Embryonic facial prominence (tissue), 1 donor: ENCODE results near the gene NLRP6.

Source experiments
- DNase-seq: peaks from one replicate; pipeline ENCODE4 v3.0.0-alpha.2; 2016; ENCODE audit errors: extremely low spot score

The NLRP6 gene

DNA sequence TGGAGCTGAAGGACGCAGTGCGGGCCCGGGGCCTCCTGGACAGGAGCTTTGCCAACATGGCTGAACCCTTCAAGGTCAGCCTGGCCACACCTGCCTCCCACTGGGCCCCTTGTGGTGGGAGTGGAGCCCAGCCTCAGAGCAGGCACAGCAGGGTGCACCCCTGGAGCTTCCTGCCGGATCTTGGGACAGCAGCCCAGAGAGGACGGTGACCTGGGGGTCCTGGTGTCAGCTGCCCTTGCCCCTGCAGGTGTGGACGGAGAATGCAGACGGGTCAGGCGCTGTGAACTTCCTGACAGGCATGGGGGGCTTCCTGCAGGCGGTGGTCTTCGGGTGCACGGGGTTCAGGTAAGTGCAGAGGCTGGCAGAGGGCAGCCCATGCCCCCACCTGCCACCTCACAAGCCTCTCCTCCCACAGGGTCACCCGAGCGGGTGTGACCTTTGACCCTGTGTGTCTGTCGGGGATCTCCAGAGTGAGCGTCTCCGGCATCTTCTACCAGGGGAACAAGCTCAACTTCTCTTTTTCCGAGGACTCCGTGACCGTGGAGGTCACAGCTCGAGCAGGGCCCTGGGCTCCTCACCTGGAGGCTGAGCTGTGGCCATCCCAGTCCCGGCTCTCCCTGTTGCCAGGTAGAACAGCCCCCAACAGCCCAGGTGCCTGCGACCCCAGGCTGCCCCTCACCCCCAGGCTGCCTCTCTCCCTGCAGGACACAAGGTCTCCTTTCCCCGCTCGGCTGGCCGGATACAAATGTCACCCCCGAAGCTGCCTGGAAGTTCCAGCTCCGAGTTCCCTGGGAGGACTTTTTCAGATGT, 15.8 kb downstream of the NLRP6 start:
- no peak for DNase-seq

DNA sequence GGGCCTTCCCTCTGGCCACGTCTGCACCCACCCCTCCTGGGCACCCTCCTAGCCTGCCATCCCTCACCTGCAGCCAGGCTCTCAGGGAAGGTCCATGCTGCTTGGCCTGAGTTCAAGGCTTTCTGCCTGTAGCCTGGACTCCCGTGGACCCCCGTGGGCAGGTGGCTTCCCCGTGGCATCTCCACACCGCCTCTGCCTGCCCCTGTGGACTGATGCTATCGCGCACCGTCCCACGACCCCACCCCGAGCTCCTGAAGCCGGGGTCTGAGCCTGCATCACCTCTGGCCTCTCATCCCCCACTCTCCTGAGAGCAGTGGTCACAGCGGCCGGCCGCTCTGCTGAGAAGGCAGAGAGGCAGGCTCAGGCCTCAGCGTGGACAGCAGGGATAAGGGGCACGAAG, 16.6 kb downstream of the NLRP6 start:
- no peak for DNase-seq

DNA sequence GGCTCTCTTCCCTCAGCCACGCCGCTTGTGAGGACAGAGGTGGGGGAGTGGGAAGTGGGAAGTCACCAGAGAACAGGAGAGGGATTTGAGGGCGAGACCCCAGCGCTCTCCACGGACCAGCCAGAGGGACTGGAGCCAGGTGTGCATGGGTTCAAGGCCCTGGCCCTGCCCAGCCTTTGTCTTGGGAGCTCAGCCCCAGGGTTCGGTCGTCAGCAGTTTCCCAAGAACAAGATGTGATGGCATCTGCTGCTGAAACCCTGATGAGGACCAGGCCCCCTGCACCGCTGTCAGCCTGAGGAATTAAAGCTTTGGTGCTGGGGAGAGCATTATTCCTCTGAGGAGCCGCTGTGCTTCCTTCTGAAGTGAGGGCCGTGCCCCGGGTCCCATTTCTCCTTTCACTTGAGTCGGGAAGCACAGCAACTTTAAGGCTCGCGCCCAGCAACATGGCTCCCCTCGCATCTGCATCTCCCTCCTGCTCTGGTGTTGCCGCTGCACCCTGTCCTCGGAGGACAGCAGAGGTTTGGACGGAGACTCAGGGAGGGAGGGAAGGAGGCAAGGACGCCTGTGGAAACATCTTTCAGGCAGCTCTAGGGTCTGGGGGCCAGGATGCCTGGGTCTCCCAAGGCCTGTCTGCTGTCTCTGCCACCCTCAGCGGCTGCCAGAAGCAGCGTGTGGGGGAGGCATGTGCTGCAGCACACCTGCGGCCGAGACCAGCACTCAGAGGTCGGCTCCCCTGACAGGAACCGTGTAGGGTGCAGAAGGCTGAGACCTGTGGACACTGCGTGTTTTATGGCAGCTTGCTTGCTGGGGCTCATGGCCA, 17.4 kb downstream of the NLRP6 start:
- no peak for DNase-seq

DNA sequence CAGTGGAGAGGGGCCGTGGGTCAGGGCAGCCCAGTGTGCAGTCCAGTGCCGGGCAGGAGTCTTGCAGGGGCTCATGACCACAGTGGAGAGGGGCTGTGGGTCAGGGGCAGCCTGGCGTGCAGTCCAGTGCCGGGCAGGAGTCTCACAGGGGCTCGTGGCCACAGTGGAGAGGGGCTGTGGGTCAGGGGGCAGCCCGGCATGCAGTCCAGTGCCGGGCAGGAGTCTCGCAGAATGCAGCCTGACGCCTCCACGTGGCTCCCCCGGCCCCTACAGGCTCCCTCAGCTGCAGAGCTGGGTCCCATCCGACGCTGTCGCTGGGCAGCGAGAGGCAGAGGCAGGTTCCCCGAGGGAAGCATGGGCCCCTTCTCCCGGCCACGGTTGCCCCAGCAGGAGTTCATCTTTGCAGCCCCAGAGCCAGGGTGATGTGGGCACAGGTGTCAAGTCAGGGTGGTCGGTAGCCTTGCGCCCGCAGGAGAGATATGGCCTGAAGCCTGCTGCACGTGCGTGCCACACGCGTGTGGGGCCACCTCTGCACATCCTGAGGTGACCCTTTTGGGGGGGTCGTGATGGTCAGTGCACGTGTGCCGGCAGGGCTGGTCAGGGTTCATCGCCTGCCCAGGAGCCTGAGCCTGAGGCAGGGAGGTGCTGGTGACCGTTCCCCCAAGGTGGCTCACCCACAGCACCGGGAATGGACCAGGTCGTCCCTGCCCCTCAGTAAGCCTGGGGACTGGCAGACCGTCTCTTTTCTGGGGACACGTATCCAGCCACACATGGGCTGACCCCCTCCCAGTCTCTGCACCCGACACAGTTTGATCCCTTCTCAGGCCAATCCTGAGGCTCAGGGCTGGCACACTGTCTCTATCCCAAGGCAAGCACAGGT, 18.2 kb downstream of the NLRP6 start:
- no peak for DNase-seq

DNA sequence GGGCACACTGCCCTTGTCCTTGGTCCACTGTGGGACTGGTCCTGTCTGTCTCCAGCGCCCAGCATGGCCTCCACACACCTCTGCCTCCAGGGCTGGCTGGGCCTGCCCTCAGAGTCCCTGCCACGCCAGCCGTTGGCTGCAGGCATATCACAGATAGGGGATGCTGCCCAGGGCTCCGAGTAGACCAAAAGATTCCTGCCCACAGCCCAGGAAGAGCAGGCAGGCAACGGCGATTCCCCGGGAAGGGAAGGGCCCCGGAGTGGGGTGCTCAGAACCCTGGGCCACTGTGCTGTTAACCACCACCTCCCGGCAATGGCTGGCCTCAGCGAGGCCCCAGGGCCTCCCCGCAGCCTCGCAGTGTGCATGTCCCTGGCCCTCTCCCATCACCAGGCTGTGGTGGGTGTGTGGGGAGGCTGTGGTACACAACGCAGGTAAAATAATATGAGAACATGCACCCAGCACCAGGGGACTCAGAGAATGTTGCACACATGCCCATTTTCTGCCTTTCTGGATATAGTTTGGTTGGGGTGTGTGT, 18.9 kb downstream of the NLRP6 start:
- DNase-seq, result no peak

DNA sequence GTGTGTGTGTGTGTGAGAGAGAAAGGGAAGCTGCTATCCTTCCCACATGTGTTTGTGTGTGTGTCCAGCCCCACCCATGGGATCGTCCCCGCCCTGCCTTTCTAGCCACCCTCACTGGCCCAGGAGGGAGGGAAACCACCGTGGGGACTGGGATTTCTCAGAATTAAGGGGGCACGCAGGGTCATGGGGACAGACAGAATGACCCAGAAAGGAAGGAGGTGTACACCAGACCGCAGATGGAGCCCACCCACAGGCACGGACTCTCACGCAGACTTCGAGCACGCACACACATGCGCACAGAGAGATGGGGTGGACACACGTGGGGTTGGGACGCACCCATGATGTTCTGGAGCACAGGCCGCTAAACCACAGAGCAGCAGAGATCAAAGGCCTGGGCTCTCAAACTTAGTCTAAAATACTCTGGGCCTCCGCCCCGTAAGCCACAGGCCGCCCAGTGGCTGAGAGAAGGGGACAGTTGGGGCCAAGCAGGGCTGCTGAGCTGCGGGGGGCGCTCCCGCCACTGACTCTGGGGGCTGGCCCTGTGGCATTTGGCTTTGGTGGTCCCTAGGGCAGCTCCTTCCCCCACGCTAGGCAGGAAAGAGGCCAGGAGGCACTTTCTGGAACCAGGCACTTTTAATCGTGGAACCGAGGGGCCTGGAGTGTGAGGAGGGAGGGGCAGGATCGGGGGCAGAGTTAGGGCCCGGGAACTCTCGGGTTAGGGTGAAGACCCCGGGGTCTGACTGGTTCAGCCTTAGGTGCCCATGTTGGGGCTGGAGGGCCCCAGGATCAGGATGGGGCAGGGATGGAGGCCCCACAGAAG, 19.6 kb downstream of the NLRP6 start:
- DNase-seq, result no peak

DNA sequence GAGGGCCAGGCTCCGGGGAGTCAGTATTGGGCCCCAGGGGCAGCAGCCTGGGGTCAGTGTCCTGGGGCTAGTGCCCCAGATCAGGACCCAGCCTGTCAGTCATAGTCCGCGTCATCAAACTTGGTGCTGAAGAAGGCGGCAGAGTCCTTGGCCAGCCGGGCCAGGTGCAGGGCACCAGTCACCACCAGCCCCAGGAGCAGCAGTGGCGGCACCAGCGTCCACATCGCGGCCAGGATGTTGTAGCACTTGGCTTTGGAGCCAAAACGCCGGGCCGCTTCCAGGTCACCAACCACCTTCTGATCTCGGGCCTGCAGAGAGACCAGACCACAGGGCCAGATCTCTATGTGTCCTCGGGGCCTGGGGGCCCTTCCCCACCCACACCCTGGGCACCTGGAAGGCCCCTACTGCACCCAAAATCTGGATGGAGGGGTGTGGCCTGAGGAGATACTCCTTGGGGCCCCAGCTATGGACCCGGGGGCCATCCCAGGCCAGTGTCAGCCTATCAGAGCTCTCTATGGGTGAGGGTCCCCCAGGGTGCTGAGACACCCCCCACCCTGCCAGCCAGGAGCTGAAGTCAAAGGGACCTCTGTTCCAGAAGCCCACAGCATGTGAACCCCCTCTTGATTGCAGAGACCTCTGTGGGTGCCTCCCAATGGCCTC, 20.3 kb downstream of the NLRP6 start:
- DNase-seq, result no peak

DNA sequence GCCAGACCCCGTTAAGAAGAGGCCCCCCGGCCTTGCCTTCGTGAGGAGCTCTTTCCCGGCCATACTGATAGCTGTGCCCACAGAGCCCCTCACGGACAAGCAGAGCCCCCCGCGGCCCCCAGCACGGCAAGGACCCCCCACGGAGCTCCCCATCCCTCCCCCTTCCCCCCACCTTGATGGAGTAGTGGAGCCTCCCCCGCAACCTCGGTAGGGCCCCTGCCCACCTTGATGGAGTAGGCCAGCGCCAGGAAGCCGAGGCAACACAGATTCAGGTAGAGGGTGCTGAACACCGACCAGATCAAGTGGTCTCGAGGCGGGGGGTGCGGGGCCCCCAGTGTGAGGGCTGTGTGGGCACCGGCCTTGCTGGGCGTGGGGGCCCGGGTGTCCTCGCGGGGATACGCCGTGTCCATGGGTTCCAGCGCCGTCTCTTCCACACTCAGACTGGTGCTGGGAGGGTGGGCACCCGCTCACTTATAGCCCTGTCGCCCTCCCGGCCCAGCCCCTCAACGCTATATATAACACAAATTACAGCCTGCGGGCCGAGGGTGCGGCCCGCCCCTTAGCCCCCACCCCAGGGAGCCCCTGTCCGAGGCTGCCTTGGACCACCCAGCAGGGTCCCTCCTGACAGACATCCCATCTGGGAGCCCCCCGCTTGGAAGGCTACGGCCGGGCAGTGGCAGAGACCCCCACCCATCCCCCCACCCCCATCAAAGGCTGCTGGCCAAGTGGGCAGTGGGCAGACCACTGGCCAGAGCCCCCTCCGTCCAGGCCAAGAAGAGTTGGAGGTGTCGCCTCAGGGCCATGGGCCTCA, 21.1 kb downstream of the NLRP6 start, which contains the start of gene IFITM5:
Gene IFITM5 (minus strand): TSS at position 446 of the 811 bp plus-strand sequence. CDS start 36 bp downstream, at position 410.
- DNase-seq, result no peak

DNA sequence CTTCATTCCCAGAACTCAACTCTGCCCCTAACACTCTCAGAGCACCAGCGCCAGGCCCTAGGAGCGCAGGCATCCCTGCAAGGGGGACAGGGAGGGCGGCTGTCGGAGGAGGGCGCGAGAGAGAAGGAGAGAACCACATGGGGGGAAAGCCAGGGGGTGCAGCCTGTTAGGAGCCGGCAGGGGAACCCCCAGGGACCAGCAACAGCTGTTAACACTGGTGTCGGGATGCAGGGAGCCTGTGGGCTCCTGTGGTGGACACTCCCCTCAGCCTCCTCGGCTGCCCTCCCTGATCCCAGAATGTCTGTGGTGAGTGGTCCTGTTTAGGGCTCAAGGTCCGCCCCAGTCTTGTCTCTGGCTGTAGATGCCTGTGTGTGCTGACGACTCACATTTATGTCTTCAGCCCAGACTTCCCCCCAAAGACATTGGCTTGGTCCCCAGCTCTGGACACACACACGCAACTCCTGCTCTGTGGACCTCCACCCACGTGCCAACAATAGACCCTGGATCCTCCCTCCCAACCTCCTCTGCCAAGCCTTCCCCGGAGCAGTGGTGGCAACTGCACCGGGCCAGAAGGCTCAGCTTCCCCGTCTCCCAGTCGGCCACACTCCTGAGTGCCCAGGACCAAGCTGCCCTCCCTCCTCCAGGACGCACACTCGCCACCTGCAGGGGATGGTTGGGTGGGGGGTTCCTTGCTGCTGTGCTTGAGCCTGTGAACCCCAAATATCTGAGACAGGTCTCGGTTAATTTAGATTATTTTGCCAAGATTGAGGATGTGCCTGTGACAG, 21.9 kb downstream of the NLRP6 start:
- no peak for DNase-seq

DNA sequence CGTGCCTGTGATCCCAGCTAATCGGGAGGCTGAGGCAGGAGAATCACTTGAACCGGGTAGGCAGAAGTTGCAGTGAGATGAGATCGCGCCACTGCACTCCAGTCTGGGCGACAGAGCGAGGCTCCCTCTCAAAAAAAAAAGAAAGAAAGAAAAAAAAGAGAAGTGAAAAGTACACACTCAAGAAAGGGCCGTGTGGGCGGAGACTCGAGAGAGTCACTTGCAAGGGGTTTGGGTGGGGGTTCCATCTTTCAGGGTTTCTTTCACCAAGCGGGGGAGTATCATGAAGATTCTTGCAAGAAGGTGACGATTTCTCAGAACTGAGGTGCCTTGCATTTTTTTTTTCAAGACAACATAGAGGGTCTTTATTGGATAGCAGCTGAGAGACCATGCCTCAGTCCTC, 25.2 kb downstream of the NLRP6 start:
- DNase-seq, result no peak

DNA sequence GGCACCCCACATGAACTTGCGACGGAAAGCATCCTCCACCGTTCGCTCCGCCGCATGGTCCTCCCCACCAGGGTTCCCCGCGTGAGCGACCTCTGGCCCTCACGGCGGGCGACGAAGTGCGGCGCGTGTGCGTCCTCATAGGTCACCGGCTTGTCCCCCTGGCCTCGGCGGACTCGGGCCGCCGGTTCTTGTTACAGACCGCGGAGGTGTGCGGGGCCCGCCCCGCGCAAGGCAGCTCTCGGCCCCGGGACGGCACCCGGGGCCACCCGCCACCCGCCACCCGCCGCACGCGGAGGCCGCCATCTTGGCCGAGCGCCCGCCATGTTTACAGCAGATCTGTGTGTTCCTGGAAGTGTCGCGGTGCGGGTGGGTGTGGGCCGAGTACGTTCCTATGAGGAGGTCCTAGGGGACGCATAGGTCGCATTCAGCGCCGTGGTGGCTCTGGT, 25.9 kb downstream of the NLRP6 start:
- DNase-seq, result no peak

DNA sequence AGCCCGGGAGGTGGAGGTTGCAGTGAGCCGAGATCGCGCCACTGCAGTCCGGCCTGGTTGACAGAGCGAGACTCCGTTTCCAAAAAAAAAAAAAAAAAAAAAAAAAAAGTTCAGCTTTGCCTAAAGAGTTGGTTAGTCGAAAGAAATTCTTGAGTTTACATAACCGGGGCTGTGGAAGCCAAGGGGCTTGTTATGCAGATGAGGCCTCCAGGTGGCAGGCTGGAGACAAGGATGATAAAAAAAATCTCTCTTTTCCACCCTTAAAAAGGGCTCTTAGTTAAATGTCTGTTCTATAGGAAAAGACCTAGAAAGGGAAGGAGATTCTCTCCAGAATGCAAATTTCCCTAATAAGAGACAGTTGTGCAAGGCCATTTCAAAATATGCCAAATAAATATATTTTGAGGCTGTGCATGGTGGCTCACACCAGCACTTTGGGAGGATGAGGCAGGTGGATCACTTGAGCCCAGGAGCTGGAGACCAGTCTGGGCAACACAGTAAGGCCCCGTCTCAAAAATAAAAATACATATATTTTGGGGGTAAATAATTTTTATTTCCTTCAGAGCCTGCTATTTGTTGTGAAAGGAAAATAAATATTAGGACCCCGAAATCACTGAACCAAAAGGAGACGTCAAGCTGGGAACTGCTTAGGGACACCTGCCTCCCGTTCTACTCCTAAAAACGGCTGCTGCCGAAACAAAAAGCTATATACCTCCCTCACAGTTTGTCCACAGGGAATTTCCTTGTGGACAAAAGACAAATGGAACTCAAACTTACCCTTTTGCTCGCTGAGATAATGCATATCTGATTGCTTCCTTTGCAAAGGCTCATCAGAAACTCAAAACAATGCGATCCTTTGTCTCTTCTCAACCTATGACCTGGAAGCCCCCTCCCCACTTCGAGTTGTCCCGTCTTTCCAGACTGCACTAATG, 27.0 kb downstream of the NLRP6 start:
- peak; percentile 54 for DNase-seq

DNA sequence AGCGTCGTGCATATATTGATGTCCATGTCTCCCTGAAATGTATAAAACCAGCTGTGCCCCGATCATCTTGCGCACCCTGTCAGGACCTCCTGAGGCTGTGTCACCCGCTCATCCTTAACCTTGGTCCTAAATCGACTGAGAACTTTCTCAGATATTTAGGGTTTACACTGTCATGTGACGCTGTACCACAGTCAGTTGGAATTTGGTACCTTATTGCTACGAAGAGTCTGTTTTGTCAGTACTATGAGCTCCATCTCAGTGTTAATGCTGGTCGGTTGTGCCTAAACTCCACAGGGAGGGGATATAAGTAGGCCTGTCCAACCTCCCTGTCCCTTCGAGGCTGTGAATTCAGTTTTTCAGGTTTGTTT, 27.6 kb downstream of the NLRP6 start:
- DNase-seq, result no peak

DNA sequence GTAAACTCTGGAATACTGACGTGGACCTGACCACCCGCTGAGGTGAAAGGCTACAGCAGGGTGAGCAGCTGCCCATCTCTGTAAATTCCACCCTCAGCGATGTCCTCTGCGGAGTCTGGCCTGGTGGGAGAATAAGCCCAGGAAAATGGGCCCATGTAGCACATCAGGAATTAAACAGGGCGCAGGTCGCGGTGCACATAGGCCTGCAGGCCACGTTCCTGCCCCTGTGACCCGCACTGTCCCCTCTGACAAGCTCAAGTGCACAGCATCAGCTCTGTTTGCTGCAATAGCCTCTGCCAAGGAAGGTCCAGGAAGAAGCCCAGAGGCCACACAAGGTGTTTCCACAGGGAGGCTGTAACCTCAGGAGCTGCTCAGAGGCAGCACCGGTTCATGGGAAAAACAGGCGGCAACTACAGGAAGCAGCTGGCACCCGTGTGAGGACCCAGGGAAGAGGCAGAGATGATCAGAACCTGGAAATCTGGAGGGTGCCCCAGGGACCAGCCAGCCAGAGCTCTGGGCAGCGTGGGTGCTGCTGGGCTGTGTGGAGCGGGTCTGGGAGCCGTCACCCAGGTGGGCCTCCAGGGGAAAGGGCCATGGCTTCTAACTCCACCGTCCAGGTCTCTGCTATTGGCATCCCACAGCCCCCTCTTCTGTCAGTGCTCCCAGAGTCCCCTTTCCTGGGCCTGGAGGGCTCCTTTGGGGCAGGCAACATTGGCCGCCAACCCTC, 28.6 kb downstream of the NLRP6 start:
- no peak for DNase-seq

DNA sequence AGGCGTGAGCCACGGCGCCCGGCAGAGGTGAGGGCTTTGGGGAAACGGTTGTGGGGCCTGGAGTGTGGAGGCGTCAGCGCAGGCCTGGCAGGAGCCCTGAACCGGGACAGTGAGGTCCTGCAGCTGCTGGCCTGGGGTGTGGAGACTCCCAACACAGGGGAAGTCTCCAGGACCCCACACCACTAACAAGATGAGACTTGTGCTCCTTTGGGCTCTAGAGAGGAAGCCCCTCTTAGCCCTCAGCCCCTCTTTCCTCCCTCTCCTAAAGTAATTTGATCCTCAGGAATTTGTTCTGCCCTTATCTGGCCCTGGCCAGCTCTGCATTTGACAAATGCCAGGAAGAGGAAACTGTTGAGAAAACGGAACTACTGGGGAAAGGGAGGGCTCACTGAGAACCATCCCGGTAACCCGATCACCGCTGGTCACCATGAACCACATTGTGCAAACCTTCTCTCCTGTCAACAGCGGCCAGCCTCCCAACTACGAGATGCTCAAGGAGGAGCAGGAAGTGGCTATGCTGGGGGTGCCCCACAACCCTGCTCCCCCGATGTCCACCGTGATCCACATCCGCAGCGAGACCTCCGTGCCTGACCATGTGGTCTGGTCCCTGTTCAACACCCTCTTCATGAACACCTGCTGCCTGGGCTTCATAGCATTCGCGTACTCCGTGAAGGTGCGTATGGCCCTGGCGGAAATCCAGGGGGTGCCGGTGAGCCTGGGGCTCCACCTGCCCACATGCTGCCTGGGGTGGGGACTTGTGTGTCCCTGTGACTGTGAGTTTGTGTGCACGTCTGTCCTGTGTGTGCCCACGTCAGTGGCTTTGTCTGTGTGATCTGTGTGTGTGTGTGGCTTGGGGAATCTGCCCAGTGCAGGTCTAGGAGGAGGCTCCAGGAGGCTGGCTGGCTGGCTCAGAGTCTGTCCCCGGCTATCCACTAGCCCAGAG, 29.8 kb downstream of the NLRP6 start, which contains the start of gene IFITM2:
Gene IFITM2 (plus strand): TSS at position 51 of the 943 bp plus-strand sequence. CDS start 377 bp downstream, at position 428.
- DNase-seq, result peak; percentile 36
